GM04504 (cell line): ENCODE measurements around the gene PARD3.

ENCODE experiments used
- DNase-seq: peaks from one replicate; pipeline ENCODE4 v3.0.0-alpha.2; 2012; ENCODE audit warnings: low read depth

PARD3 gene

DNA sequence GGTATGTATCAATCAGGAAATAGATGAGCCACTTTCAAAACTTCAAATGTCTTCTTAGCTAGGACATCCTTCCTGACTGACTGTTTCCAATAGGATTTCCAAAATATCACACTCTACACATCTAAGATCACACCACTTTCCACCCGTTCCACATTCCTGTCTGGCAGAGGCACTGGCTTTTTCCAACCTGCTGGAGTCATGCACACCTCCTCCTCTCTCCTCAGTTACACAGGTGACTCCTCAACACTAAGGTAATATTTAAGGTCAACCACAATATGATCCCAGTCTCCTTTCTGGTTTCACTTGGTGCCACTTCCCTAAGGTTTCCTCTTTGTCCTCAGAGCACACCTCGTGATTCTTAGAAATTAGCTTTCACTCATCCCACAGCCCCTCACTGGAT is 196.5 kb downstream of the PARD3 start:
- no peak for DNase-seq

DNA sequence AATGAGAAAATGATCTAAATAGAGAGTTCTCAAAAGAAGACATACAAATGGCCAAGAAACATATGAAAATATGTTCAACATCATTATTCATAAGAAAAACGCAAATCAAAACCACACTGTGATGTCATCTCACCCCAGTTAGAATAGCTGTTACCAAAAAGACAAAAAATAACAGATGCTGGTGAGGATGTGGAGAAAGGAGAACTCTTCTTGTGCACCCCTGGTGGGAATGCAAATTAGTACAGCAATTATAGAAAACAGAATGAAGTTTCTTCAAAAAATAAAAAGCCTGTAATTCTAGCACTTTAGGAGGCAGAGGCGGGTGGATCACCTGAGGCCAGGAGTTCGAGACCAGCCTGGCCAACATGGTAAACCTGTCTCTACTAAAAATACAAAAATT is 199.3 kb downstream of the PARD3 start:
- no peak for DNase-seq

DNA sequence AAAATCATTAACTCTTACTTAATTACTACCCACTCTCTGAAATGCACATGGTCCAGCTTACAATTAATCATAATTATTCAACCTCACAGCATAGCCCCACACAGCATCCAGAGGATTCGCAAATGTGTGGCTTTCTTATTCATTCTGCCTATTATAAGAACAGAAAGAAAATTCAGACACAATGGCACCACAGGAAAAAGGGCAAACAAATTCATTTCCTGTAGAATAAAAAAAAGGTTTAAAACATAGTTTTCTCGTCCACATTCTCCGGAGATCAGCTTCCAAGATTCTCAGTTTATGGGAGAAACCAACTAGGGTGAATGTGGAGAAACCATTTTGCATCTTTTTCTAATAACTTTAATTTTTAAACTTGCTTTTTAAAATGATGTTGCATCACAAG is 201.6 kb downstream of the PARD3 start:
- DNase-seq, result no peak

DNA sequence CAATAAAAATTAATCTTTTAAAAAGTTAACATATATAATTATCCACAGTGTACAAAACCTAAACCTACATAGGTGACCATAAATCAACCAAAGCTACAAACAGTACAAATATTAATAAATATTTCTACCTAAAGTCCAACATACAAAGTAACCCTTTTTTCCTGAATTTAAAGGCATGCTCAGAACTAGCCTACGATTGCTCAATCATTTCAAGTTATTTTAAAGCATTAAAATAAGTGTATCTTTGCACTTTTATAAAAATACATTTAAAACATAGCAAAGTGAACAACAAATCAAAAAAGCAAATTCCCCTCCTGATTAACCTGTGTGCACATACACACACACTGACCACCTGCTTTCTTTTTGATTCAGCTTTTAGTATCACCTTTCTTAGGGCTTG is 202.2 kb downstream of the PARD3 start:
- no peak for DNase-seq

DNA sequence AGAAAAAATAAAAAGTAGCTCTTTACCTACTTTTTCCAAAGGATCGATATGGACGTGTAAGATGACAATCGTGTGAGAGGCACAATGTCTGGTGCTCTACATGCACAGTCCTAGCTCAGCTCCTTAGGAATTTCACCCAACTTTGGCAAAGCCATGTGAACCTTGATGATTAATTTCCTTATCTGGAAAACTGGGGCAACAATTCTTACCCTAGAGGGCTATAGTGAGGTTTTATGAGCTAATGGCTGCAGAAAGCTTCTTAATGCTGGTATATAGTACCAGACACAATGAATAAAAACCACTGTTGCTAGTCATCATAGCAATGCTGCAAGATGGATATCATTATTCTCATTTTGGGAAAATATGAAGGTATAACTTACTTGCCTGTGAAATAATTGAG is 202.7 kb downstream of the PARD3 start:
- DNase-seq, result no peak

DNA sequence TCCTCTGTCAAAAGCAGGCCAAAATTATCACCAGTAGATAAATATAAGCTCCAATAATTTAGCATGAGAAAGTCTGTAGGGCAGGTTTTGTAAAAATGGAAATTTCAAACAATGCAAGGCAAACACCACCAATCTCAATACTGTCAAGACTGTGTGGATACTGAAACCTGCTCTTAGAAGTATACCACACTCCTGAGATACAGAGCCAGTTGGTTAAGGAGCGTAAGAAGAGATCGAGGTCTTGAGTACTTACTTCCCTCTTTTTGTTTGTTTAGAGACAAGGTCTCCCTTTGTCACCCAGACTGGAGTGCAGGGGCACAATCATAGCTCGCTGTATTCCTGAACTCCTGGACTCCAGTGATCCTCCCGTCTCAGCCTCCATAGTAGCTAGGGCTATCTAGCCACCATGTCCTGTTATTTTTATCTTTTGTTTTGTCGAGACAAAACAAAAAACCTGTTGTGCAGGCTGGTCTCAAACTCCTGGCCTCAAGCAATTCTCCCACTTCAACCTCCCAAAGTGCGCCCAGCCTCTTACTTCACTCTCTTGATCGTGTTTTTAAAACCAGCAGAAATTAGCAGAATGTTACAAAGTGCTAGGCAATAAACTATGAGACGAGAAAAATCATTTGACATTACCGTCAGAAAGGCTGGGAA is 205.7 kb downstream of the PARD3 start:
- no peak for DNase-seq

DNA sequence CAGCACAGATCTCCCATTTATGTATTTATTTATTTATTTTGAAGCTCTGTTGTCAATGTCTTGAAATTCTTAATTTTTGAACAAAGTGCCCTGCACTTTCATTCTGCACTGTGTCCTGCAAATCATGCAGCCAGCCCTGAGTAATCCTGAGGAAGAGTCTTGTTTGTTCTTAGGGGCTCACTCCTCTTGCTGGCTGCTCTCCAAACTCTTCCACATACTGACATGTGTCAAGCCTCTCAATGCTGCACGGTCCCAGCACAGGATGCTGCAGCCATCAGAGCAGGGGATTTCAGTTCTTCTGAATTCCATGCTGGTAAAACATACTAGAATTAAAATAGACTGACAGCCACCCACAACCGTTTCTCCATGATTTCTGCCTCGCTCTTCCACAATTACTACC is 207.2 kb downstream of the PARD3 start:
- DNase-seq, result no peak

DNA sequence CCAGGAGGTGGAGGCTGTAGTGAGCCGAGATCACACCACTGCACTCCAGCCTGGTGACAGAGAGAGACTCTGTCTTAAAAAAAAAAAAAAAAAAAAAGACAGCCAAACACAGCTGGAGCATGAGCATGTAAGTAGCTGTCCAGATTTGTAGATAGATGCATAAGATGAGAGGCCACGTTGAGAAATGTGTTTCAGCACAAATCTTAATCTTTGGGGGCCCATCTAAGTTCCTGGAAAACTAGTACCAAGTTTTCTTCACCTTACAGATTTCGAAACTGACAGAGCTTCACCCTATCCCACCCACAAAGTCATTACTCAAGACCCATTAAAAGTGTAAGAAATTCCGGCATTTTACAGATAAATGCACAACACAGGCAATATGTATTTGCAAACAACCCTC is 208.2 kb downstream of the PARD3 start:
- no peak for DNase-seq

DNA sequence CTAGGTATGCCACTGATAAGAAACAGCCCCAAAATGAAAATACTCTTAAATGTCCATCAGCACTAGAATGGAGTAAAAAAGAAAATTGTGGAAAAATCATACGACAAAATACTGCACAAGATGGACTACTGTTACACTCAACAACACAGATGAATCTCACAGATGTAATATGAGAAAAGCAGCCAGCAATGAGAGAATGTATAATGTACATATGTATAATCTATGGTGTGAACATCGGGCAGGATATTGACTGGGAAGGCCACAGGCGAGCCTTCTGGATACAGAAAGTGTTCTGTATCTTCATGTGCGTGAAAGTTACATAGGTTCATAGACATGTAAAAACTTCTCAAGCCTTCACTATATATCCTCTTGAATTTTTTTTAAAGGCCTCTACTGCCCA is 212.6 kb downstream of the PARD3 start:
- no peak for DNase-seq

DNA sequence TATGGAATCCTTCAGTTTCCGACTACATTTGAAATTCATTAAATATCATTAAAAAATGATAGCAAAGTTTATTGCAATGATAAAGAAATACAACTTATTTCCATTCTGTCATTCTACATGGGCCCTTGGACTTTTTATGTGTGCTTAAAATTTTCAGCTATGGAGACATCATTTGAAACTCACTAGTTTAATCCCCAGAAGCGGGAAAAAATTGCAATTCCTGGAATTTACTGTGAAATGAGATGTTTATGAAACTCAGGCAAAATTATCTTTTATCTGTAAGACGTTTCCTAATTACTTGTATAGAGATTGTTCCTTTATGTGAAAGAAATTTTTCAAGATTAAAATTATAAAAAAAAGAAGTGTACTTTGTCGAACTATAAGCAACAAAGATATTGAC is 213.4 kb downstream of the PARD3 start:
- no peak for DNase-seq

DNA sequence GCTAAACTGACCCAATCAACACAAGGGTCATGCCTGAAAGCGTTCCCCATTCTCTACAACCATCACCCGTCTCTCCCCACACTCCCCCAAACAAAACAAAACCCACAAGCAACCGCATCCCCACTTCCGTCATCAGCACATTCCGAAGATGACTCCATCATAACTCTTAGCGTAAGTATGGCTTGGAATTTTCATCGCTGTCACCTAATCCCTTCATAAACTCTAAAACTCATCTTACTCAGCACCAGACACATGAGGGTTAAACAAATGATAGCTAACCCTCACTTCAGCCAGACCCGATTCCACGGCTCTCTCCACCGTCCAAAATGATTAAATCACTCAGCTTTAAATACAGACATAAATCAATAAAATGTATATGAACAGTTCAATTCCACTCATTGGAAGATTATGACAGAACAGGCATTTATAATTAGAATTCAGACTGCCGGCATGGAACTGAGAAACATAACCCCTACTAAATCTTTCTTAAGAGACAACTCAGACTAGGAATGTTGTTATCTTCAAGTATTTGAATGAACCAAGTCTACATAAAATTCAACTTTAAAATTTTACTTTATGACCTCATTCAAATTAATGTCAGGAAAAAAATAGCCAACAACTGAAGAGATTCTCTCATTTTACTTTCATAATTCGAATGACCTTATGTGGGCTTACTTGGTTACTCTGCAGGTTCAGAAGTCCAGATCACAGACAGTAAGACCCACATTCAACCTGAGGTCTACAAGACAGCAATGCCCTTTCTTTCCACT is 215.9 kb downstream of the PARD3 start:
- DNase-seq, result no peak

DNA sequence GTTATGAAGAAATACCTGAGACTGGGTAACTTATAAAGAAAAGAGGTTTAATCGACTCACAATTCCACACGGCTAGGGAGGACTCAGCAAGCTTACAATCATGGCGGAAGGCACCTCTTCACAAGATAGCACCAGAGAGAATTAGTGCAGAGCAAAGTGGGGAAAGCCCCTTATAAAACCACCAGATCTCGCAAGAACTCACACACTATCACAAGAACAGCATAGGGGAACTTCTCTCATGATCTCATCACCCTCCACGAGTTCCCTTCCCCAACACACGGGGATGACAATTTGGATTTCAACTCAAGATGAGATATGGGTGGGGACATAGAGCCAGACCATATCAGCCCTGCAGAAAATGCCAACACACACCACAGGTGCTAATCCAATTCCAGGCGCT is 218.7 kb downstream of the PARD3 start:
- DNase-seq, result no peak

DNA sequence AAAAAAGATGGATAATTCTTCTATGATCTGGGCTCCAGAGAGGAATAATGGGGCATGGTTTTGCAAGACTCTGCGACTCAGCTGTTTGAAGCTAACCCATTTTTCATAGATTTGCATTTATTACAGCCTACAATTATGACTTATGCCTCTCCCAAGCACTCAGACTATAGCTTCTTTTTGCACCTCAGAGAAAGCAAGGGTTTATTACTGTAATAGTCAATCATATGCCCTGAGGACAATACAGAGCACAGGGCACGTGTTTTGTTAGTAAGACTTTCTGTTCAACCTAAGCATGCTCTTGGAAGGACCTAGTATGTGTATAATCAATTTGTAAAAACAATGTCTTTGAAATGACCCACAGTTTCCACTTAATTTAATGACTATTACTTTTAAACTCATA is 221.2 kb downstream of the PARD3 start:
- no peak for DNase-seq

DNA sequence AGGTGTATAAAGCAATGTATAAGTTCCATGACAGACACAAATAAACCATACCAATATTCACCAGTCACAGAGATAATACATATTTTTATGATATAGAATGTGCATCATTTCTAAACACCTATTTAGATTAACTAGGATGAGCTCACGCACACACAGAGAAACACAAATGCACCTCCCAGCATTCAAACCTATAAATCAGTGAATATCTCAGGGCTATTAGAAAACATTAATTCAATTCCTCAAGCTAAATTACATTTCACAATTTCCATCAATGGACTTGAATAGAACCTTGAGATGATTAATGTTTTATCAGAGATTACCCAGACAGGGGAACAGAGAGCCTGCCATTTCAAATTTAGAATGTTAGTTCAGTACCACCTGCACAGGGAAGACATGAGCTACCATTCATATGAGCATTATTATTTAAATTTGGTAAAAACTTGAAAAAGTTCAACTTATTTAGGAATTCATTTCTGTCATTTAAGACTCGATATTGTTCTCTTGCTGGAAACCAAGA is 221.7 kb downstream of the PARD3 start:
- no peak for DNase-seq

DNA sequence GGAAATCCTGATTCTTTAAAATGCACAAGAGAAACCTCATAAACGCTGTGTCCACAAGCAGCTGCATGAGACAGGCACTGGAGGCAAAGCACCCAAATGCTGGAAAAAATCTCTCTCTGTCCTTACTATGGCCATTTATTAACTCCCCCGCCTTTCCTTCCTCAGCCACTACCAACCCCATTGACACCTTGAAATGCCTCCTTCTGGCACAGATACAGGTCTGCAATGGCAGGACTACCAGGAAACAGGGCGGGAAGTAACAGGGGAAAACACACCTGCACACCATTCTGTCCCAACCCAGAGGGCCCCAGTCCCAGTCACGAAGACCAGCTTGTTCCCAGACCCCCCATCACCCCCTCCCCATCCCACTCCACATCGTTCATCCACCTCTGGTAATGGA is 224.3 kb downstream of the PARD3 start:
- DNase-seq, result no peak

DNA sequence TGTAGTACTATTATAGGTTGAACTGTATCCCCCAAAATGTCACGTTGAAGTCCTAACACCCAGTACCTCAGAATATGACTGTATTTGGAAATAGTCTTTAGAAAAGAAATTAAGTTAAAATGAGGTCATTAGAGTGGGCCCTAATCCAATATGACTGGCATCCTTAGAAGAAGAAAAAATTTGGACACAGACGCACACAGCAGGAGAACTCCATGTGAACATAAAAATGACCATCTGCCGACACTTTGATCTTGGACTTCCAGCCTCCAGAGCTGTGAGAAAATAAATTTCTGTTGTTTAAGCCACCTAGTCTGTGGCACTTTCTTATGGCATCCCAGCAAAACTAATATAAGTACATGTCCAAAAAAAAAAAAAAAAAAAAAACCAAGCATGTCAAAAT is 225.8 kb downstream of the PARD3 start:
- no peak for DNase-seq

DNA sequence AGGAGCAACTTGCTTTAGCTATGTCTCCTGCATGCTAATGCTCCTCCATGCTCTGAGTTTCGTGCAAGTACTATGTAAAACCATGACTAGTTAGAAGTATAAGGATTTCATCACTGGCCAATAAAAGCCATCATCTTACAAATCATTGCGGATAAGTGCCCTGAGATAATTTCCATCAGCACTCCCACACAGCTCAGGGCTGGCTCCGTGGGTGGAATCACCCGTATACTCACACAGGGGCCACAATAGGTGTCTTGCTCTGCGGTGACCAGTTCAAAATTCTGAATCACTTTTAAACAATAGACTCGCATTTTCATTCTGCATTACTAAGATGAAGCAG is 227.4 kb downstream of the PARD3 start:
- no peak for DNase-seq

DNA sequence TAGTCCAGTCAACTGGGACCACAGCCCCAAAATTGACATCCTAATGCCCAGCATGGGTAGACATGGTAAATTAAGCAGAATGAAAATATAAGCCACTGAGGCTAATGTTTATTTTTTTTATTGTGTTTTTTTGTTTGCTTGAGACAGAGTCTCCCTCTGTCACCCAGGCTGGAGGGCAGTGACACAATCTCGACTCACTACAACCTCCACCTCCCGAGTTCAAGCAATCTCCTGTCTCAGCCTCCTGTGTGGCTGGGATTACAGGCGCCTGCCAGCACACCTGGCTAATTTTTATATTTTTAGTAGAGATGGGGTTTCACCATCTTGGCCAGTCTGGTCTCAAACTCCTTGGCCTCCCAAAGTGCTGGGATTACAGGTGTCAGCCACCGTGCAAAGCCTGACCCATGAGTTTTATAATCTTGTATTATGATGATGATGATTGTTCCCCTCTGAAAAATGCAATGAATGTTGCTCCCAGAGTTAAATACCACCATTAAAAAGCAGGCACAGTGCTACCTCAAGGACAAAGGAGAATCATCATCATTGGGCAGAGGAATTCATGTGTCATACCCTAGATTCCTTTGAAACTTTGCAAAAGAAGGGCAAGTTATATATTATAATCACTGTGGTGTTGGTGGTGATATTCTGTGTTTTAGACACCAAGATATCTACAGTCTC is 228.0 kb downstream of the PARD3 start:
- DNase-seq, result no peak

DNA sequence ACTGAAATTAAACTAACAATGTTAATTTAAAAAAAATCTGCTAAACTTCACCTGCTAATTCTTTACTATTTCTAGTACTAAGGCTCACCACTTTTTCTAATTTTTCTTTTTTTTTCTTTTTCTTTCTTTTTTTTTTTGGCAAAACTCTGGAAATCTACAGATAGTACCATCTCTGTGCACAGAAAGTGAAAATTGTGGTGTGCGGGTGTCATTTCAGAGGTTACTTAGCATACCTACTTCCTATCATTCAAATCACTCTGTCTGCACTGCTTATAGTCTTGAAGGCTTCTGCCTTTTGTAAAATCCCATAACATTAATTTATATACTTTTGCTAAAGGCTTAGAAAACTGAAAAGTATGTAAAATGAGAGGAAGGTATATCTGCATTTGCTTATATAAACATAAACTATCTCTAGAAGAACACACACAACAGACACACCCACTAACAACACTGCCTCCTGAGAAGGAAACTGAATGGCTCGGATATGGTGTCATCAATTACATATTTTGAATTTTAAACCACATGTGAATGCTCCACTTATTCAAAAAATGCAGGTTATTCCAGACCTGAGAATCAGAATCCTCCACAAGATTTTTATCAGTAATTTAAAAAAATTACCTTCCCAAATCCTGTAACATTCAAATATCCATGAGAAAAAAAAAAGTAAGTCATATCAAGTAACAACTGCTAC is 229.5 kb downstream of the PARD3 start:
- DNase-seq, result no peak

DNA sequence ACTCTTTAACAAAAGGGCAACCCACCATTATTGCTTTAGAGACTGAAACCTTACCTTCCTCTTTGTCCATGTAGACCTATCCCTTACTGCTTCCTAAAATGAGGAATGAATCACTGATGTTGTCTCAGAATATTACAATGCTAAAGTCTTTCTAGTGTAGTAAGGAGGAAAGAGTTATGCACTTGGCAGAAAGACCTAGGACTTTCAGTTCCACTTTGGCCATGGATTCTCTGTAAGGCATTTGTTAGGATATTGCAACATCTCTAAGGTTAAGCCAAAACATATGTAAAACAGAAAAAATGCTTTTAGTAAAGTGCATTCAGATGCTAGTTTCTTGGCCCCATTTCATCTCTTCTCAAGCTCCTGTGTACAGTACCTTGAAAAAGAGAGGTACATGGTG is 230.9 kb downstream of the PARD3 start:
- DNase-seq, result peak; percentile 84

DNA sequence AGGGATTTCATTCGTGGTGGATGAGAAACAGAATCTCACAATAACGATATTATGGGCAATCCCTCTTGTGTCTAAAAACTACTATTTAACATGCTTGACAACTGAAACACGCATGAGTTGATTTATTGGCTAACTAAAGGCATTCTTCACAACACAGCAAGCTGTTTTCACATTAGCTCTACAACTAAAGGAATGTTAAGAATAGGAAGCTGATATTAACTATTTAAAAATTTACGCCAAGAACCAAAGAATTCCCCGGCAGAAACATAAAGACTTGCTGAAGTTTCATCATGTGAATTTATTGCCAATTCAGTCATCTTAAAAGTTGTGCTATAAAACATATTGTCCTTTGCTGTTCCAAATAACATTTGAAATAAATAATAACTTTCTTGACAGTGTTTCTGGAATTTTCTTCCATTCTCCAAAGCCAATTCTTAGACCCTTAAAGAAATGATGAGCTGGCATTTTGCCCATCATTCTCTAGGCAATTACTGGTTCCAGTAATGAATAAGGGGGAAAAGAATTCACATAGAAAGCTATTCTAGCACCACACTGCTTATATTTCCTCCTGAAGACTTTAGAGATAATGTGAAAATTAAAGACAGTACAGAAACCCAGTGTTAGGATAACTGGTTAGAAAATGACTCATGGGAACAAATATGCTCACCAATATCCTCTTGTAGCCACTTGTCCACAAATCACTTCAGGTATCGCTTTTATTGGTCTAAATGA is 233.1 kb downstream of the PARD3 start:
- DNase-seq, result peak; percentile 44

DNA sequence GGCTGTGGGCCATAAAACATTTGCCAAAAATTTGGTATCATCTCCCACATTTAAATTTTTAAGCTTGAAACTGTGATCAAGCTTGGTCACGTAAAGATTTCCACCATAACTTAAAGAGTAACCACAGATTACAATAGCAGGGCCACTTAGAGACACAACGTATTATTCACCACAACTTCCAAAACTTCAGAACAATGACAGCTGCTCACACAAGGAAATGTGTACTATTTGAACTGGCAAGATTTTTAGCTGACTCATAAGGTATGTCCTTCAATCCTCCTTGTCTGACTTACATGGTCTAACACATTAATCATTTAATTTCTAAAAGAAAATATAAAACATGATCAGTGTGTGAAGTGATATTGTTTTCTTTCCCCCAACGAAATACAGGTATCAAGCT is 234.5 kb downstream of the PARD3 start:
- DNase-seq, result no peak
